H1 (cell line): ENCODE data around the gene AKT1S1. TPM values are rescaled to one million over a fixed set of nuclear protein-coding genes. Genes with fewer than 3 reads are reported as not detected.

Source experiments
- ATF3 ChIP-seq: IDR thresholded peaks from 2 replicates; pipeline ENCODE4 v1.6.1; 2011; ENCODE audit warnings: low read depth, mild to moderate bottlenecking, low read length; ENCODE audit not compliant: insufficient read depth
- BACH1 ChIP-seq: IDR thresholded peaks from 2 replicates; pipeline ENCODE4 v1.6.1; 2012; ENCODE audit warnings: low read length, improper control_type of control experiment
- BRCA1 ChIP-seq: IDR thresholded peaks from 2 replicates; pipeline ENCODE4 v1.6.1; 2012; ENCODE audit warnings: low read depth, low read length, improper control_type of control experiment
- CEBPB ChIP-seq: IDR thresholded peaks from 2 replicates; pipeline ENCODE4 v1.6.1; 2012; ENCODE audit warnings: low read depth, low read length
- CTCF ChIP-seq, 3 experiments: IDR thresholded peaks; 1 replicate in 2 of 3; 2 replicates in 1 of 3; pipeline versions ENCODE4 v1.5.1 to v1.6.1; 2011; ENCODE audit warnings: low read length in 3 of 3, mild to moderate bottlenecking in 3 of 3, inconsistent platforms in 2 of 3, low read depth in 1 of 3, moderate library complexity in 1 of 3; ENCODE audit not compliant: insufficient read depth in 1 of 3; ENCODE audit errors: control extremely low read depth in 1 of 3
- GTF2F1 ChIP-seq: IDR thresholded peaks from 2 replicates; pipeline ENCODE4 v1.6.1; 2012; ENCODE audit warnings: low read depth, low read length, improper control_type of control experiment, borderline replicate concordance
- NRF1 ChIP-seq: IDR thresholded peaks from 2 replicates; pipeline ENCODE4 v1.6.1; 2011; ENCODE audit warnings: mild to moderate bottlenecking, low read depth, low read length, improper control_type of control experiment
- PHF8 ChIP-seq: fragments of 200-600 bp; sonication (generic); conservative IDR thresholded peaks from 2 replicates; pipeline ENCODE4 v1.7.1; 2012; ENCODE audit warnings: low read depth, mild to moderate bottlenecking, inconsistent platforms, low read length, moderate library complexity
- POU5F1 ChIP-seq: IDR thresholded peaks from 2 replicates; pipeline ENCODE4 v1.6.1; 2011; ENCODE audit warnings: low read depth, mild to moderate bottlenecking, low read length, moderate library complexity
- RFX5 ChIP-seq: IDR thresholded peaks from 2 replicates; pipeline ENCODE4 v1.6.1; 2011; ENCODE audit warnings: low read depth, low read length, improper control_type of control experiment, borderline replicate concordance
- RXRA ChIP-seq: IDR thresholded peaks from 2 replicates; pipeline ENCODE4 v1.6.1; 2011; ENCODE audit warnings: low read depth, mild to moderate bottlenecking, low read length, moderate library complexity; ENCODE audit not compliant: insufficient read depth
- SUZ12 ChIP-seq: fragments of 200-600 bp; sonication (generic); IDR thresholded peaks from 2 replicates; pipeline ENCODE4 v1.6.1; 2012; ENCODE audit warnings: mild to moderate bottlenecking, inconsistent platforms, low read length, moderate library complexity, mixed read lengths
- TEAD4 ChIP-seq: IDR thresholded peaks from 2 replicates; pipeline ENCODE4 v1.6.1; 2012; ENCODE audit warnings: low read depth, low read length, inconsistent platforms, mixed read lengths
- ZNF274 ChIP-seq: IDR thresholded peaks from 2 replicates; pipeline ENCODE4 v1.7.0; 2012; ENCODE audit warnings: low read length, borderline replicate concordance; ENCODE audit errors: extremely low read depth
- polyA plus RNA-seq, 7 experiments: library from polyadenylated mRNA; depleted of rRNA in 3 of 7; stranded (reverse) in 5 of 7; unstranded in 2 of 7; fragments of >200 nt in 5 of 7; fragments of 200-250 nt in 2 of 7; gene quantifications; 1 replicate in 5 of 7; 2 replicates in 1 of 7; 4 replicates in 1 of 7; pipeline versions ENCODE4 v1.2.1 to v1.2.3, GENCODE V29; 2011 to 2013; ENCODE audit warnings: missing spikeins in 2 of 7, mixed read lengths in 2 of 7
- total RNA-seq: library from RNA; stranded (reverse); fragmentation: NEBNext Ultra II Directional; extraction: Animal tissue kit (Norgen Biotek cat#: 25700); gene quantifications from 2 replicates; pipeline ENCODE4 v1.2.1, GENCODE V29; 2021
- TF ChIP-seq, protein P1 (sequence below): IDR thresholded peaks from 2 replicates; pipeline ENCODE4 v1.6.1; 2012; ENCODE audit warnings: inconsistent platforms

AKT1S1 gene
- total and polyA plus RNA-seq, 2 of the 8 experiments (the other 6 are each of a cell fraction or from before 2014, with no cell fraction given) = 40.7 to 45.9 TPM

DNA sequence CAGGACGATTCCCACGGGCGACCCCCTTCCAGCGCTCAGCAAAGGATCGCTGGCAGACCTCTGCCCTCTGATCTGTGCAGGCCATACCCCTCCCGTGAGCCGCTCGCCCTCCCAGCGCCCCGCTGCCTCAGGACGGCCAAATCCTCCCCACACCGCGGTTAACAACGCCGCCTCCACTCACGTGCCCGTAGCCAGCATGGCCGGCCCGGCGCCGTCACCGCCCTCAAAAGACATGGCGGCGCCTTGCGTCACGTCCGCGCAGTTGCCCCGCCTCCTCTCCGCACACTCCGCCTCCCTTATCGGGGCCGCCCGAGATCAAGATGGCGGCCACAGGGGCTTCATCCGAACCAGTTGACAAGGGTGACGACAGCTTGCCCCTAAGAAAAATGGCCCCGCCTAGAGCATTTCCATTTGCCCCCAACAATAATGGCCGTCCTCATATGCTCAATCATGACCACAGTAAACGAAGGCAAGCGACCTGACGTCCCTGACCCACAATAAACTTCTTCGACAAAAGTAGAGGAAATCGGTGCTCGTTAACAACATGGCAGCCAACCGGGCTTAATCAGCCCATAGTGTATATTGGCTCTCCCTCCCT is 634 bp downstream of the AKT1S1 start (continued):
- no peak for TF ChIP-seq TEAD4
- no peak for TF ChIP-seq BRCA1
- no peak for TF ChIP-seq ZNF274
- TF ChIP-seq RFX5 = no peak
- no peak for TF ChIP-seq SUZ12
- peak; percentile 77 for TF ChIP-seq CEBPB
- TF ChIP-seq ATF3 = 0 out of 2 replicates have a peak, but pooled peaks have one; percentile 5
- TF ChIP-seq POU5F1 = no peak
- TF ChIP-seq RXRA = no peak
- no peak for TF ChIP-seq BACH1
- no peak for TF ChIP-seq CTCF (IDR thresholded peaks at IDR 0.05; ENCODE audit: control extremely low read depth in 1 of 3, insufficient read depth in 1 of 3, low read depth in 1 of 3, low read length in 3 of 3)
- TF ChIP-seq GTF2F1 = no peak
- no peak for TF ChIP-seq NRF1
- TF ChIP-seq, protein P1, sequence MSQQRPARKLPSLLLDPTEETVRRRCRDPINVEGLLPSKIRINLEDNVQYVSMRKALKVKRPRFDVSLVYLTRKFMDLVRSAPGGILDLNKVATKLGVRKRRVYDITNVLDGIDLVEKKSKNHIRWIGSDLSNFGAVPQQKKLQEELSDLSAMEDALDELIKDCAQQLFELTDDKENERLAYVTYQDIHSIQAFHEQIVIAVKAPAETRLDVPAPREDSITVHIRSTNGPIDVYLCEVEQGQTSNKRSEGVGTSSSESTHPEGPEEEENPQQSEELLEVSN = peak; percentile 31; the same call in 1 of the 2 replicates
- TF ChIP-seq PHF8 = peak; percentile 66; the same call in 1 of the 2 replicates
